OCI-LY7 (cell line): ENCODE measurements around the gene PTPRU. TPM values are rescaled to one million over a fixed set of nuclear protein-coding genes. Genes with fewer than 3 reads are reported as not detected.

Experiments
- BruUV-seq: library from RNA; stranded (reverse); fragments of 400-500 nt; replicated peaks from 2 replicates; lab custom pipeline; 2021; lab: Mats Ljungman, UMichigan
- CTCF ChIA-PET: fragments of 300-600 bp; sonication (Branson Sonifier 250); formaldehyde crosslinking; loops from one replicate; lab custom pipeline; 2022; ENCODE audit warnings: antibody characterized with exemption; ENCODE audit not compliant: unreplicated experiment; lab: Charles Lee
- POLR2A ChIA-PET: fragments of 300-600 bp; sonication (Branson Sonifier 250); formaldehyde crosslinking; loops from one replicate; lab custom pipeline; 2022; ENCODE audit warnings: antibody characterized with exemption; lab: Charles Lee
- DNase-seq: peaks from one replicate; pipeline ENCODE4 v3.0.0-alpha.2; 2015; ENCODE audit warnings: low spot score
- H2AFZ ChIP-seq: fragments of 200-600 bp; sonication (generic), shearing (Covaris generic); 2 replicates; pipeline ENCODE4 v1.6.1; 2014; ENCODE audit warnings: mild to moderate bottlenecking, antibody characterized with exemption, low read length, moderate library complexity
- H3K27ac ChIP-seq: fragments of 200-600 bp; sonication (generic); 2 replicates; pipeline ENCODE4 v1.5.1; 2014; ENCODE audit warnings: mixed run types, low read depth, mild to moderate bottlenecking, moderate library complexity, low read length, inconsistent platforms; ENCODE audit not compliant: poor library complexity, severe bottlenecking
- H3K36me3 ChIP-seq: fragments of 200-600 bp; sonication (generic); 2 replicates; pipeline ENCODE4 v1.6.1; 2014; ENCODE audit warnings: mild to moderate bottlenecking, antibody characterized with exemption, low read length, moderate library complexity, mixed read lengths; ENCODE audit not compliant: insufficient read depth
- H3K4me1 ChIP-seq: fragments of 200-600 bp; sonication (generic); 2 replicates; pipeline ENCODE4 v1.5.1; 2014; ENCODE audit warnings: mild to moderate bottlenecking, low read length; ENCODE audit not compliant: insufficient read depth, poor library complexity, severe bottlenecking
- H3K4me2 ChIP-seq: fragments of 200-600 bp; sonication (generic); 2 replicates; pipeline ENCODE4 v1.6.1; 2014; ENCODE audit warnings: mild to moderate bottlenecking, low read length
- H3K4me3 ChIP-seq: fragments of 200-600 bp; sonication (generic); 2 replicates; pipeline ENCODE4 v1.5.1; 2014; ENCODE audit warnings: mild to moderate bottlenecking, low read depth, low read length; ENCODE audit not compliant: poor library complexity, severe bottlenecking
- H3K79me2 ChIP-seq: fragments of 200-600 bp; sonication (generic); 2 replicates; pipeline ENCODE4 v1.6.1; 2016; ENCODE audit warnings: low read depth, mild to moderate bottlenecking, low read length, moderate library complexity, mixed read lengths; ENCODE audit not compliant: insufficient read depth
- H3K9me2 ChIP-seq: fragments of 200-600 bp; sonication (generic); 2 replicates; pipeline ENCODE4 v1.6.1; 2016; ENCODE audit warnings: mild to moderate bottlenecking, low read length, mixed read lengths; ENCODE audit not compliant: insufficient read depth
- H3K9me3 ChIP-seq: fragments of 200-600 bp; sonication (generic); 2 replicates; pipeline ENCODE4 v1.6.1; 2014; ENCODE audit warnings: mild to moderate bottlenecking, mixed run types, low read length, mixed read lengths
- H4K20me1 ChIP-seq: fragments of 200-600 bp; sonication (generic); 2 replicates; pipeline ENCODE4 v1.6.1; 2014; ENCODE audit warnings: mild to moderate bottlenecking, antibody characterized with exemption, low read length, moderate library complexity, mixed read lengths; ENCODE audit not compliant: insufficient read depth
- EZH2phosphoT487 ChIP-seq: fragments of 200-600 bp; sonication (generic); IDR thresholded peaks from 2 replicates; pipeline ENCODE4 v1.6.1; 2018; ENCODE audit warnings: low read depth, borderline replicate concordance, mild to moderate bottlenecking, mixed run types, antibody characterized with exemption, low read length, moderate library complexity, mixed read lengths
- intact Hi-C: fragments of 100-400 bp; cut with micrococcal nuclease; formaldehyde crosslinking; loops from one replicate; pipeline ENCODE4 v1.10.0; 2022; ENCODE audit not compliant: unreplicated experiment
- total RNA-seq, 2 experiments: library from RNA; depleted of rRNA in 1 of 2; stranded (reverse); fragments of >200 nt in 1 of 2; shearing (Covaris generic) in 1 of 2; gene quantifications; 2 replicates each; pipeline ENCODE4 v1.2.3, GENCODE V29; 2014 to 2022
- TF ChIP-seq, protein P1 (sequence below): fragments of 200-600 bp; sonication (generic); conservative IDR thresholded peaks from 2 replicates; pipeline ENCODE4 v1.5.1; 2014; ENCODE audit warnings: mild to moderate bottlenecking, antibody characterized with exemption, low read length, moderate library complexity, mixed read lengths

Gene PTPRU
- total RNA-seq, 2 experiments from 2014 or later, result 2.5 to 4.6 TPM

DNA sequence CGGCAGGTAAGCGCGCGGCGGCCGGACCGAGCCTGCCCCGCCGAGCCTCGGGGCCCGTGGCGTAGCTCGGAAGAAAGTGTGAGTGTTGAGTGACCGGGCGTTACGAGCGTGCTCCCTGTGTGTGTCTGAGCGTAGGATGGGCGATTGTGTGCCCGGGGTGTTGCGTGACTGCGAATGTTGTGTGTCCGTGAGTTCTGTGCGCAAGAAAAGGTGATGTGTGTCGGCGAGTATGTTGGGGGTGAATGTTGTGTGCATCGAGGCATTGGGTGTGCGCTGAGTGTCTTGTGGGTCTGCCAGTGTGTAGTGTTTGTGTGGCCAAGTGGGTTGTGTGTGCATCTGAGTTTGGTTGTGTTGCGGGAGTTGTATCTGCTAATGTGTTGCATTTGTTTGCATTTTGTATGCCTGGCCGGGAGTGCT lies 398 bp downstream of the PTPRU start:
- Histone ChIP-seq H3K79me2 (no peaks in the 10 kb centered on the region), H3K9me2 (no peaks in the 10 kb centered on the region), H4K20me1 (no peaks in the 10 kb centered on the region), H3K4me2 (peak overlapping the region; percentile 62), H3K4me3 (peak overlapping the region; percentile 50), H3K9me3 (no peaks in the 10 kb centered on the region), H3K4me1 (peaks cover 15% of the 10 kb centered on the region), H3K27ac (no peak overlapping the region), H2AFZ (no peak overlapping the region; the same call in 1 of the 2 replicates), H3K36me3 (no peaks in the 10 kb centered on the region)
- ChIA-PET POLR2A (no interaction called here), CTCF (no interaction called here)
- no peak for TF ChIP-seq EZH2phosphoT487
- TF ChIP-seq, protein P1, sequence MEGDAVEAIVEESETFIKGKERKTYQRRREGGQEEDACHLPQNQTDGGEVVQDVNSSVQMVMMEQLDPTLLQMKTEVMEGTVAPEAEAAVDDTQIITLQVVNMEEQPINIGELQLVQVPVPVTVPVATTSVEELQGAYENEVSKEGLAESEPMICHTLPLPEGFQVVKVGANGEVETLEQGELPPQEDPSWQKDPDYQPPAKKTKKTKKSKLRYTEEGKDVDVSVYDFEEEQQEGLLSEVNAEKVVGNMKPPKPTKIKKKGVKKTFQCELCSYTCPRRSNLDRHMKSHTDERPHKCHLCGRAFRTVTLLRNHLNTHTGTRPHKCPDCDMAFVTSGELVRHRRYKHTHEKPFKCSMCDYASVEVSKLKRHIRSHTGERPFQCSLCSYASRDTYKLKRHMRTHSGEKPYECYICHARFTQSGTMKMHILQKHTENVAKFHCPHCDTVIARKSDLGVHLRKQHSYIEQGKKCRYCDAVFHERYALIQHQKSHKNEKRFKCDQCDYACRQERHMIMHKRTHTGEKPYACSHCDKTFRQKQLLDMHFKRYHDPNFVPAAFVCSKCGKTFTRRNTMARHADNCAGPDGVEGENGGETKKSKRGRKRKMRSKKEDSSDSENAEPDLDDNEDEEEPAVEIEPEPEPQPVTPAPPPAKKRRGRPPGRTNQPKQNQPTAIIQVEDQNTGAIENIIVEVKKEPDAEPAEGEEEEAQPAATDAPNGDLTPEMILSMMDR, result no peak
- no TSS peak for BruUV-seq
- no peak for DNase-seq
- intact Hi-C loops, result loop anchor here (2.0 to 10.0 kb wide), 4 partner anchors 88 to 1471 kb away; no protein-coding TSS in a partner anchor

- Histone ChIP-seq H3K4me2 (peak overlapping the region; percentile 62), H3K79me2 (no peaks in the 10 kb centered on the region), H3K27ac (no peak overlapping the region), H3K36me3 (no peaks in the 10 kb centered on the region), H2AFZ (no peak overlapping the region), H3K9me2 (no peaks in the 10 kb centered on the region), H4K20me1 (no peaks in the 10 kb centered on the region), H3K4me3 (peak overlapping the region; percentile 50), H3K4me1 (peaks cover 15% of the 10 kb centered on the region), H3K9me3 (no peaks in the 10 kb centered on the region)
- DNase-seq, result no peak
- no TSS peak for BruUV-seq
- intact Hi-C loops, result loop anchor here (2.0 to 10.0 kb wide), 4 partner anchors 88 to 1470 kb away; no protein-coding TSS in a partner anchor
- TF ChIP-seq EZH2phosphoT487, result no peak
- TF ChIP-seq, protein P1, result no peak
- POLR2A ChIA-PET, result no interaction called here
- CTCF ChIA-PET, result no interaction called here
Measured at GRCh38 chr1:29237129-29237821, 953 bp downstream of the PTPRU start.
